ENCODE results near the gene FOXRED1. TPM values are rescaled to one million over a fixed set of nuclear protein-coding genes. Genes with fewer than 3 reads are reported as not detected.

Gene FOXRED1
- 8.5 and 15.1 TPM in 2 replicates for total RNA-seq

DNA sequence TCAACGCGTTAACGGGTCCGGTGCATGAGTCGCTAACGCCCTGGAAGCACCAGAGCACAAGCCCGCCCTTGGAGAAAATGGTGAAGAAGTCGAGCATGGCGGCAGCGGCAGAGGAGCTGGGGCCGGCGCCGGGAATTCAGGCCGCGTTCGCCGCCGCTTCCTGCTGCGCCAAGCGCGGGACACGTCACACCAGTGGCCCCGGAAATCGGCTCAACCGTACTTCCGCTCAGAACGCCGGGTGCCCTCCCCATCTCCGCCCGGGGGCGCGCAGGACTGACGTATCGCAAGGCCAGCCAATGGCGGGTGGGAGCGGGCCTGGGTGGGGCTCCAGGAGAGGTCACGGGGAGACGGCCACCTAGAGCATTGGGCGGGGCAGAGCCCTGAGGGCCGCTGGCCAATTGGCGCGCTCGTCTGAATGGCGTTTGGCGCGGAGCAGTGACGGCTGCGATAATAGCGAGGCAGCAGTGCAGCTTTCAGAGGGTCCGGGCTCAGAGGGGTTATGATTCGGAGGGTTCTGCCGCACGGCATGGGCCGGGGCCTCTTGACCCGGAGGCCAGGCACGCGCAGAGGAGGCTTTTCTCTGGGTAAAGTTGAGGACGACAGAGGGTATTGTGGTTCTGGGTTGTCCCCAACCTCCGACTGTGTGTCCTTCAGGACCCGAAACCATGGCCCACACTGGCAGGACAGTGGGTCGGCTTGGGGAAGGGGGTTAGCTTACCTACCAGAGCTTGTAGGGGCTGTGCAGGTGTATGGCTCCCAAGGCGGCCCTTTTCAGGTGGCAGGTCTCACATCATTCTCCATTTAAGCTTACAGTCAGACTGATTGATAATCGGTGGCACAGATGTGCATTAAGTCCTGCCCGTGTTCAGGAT is at the start of gene FOXRED1, which contains the start of gene SRPRA:
FOXRED1 (plus strand) TSS at position 447 of the 872 bp plus-strand sequence; CDS start at position 500, 53 bp downstream.
SRPRA (minus strand) TSS at position 188 of the 872 bp plus-strand sequence; CDS start at position 97, 91 bp downstream.

DNA sequence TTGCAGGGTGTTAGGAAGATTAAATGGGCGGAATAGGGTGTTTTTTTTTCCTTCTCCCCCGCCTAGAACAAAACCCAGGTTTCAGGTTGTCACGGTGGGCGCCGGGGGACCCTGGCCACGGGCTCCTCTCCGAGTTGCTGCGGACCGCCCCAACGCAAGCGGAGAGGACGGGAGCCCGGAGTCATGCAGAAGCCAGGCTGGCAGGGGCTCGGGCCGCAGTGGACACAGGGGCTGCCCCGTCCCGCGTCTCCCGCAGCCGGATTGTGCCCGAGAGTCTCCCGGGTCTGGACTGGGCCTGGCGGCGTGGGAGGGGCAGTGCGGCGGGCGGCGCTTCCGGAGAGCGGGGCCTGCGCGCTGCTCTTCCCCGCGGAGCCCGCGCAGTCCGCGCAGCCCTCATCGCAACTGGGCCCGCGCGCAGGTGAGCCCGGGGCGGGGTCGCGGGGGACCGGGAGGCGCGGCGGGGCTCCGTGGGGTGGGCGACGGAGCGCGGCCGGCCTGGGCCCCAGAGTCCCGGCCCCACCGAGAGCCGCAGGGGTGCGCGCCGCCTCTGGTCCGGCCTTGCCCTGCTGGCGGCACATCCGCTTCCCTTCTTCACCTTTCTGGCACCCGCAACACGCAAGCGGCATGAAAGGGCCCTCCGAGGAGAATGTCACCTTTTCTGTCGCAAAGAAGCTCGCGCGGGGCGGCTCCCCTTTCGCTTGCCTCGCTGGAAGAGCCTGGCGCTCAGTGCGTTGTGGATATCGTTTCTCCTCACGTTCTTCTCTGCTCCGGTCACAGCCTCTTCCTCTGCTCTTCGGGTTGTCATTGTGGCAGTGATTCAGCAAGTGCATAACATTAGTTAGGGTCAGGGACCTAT is 14.0 kb downstream of the FOXRED1 start, which contains the start of gene TIRAP:
TIRAP (plus strand) TSS at position 358 of the 856 bp plus-strand sequence. CDS start 7,802 bp downstream, outside the sequence.

DNA sequence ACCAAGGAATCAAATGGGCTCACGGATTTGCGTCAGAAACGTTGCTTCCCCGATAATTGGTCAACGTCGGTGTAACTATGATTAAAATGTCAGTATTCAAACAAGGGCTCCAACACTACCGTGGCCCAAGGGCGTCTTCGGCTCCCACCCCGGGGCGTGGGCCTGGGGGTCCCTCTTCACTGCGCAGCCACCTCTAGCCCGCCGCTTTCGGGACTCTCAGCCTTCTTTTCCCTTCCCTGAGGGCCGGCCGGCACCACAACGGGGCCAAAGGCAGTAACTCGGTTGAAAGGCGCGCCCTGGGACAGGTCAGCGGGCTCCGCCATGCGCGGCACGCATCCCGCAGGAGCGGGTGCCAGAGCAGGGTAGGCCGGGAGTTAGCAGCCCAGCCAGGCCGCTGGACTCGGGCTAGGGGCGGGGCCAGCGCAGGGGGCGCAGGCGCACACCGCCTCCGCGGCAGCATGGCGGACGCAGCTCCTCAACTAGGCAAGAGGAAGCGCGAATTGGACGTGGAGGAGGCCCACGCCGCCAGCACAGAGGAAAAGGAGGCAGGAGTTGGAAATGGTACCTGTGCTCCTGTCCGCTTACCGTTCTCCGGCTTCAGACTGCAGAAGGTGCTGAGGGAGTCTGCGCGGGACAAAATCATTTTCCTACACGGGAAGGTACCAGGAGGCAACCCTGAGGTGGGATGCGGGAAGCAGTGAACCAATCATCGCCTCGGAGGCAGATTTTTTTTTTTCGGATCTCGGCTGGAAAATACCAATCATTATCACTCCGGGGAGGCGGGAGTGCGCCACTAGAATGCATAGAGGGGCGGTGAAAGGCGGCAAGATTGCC is 34.9 kb downstream of the FOXRED1 start, which contains the start of gene DCPS:
DCPS (plus strand) TSS at position 438 of the 834 bp plus-strand sequence; CDS start at position 459, 21 bp downstream.

Other genes with a start within 250 kb of the FOXRED1 start
- 0.90 and 1.2 TPM in 2 replicates for gene CDON, start 206.3 kb upstream of the FOXRED1 start, total RNA-seq
- 40.1 and 40.7 TPM in 2 replicates for gene RPUSD4, start 57.5 kb upstream of the FOXRED1 start, total RNA-seq
- gene FAM118B, start 57.4 kb upstream of the FOXRED1 start, total RNA-seq = 26.5 and 27.4 TPM in 2 replicates
- gene SRPRA, start 259 bp upstream of the FOXRED1 start, total RNA-seq = 40.0 and 69.7 TPM in 2 replicates
- gene TIRAP, start 13.9 kb downstream of the FOXRED1 start, total RNA-seq = 2.1 and 2.2 TPM in 2 replicates
- gene DCPS, start 34.9 kb downstream of the FOXRED1 start, total RNA-seq = 7.2 and 11.4 TPM in 2 replicates
- 19.1 and 20.0 TPM in 2 replicates for gene ST3GAL4, start 86.5 kb downstream of the FOXRED1 start, total RNA-seq

Data from endothelial cell of coronary artery (primary cell).